GM18507 (cell line): Measurements from ENCODE around the gene CTNNB1.
"Not testable (repeated sequence)": the region's sequence is repeated elsewhere in the genome, so short reads cannot be mapped to it uniquely, and the experiment has no call there.

ENCODE experiments used
- DNase-seq: peaks from one replicate; pipeline ENCODE4 v3.0.0; 2011; ENCODE audit warnings: low read depth; ENCODE audit not compliant: insufficient read length; ENCODE audit errors: extremely low spot score
- FAIRE-seq: peaks from 2 replicates; lab custom pipeline; 2011; peaks lifted over from hg19 to GRCh38; lab: Jason Lieb, UNC

CTNNB1 gene

GRCh38 chr3:41247055-41248004, 48.0 kb downstream of the CTNNB1 start:
- DNase-seq (no peak), FAIRE-seq (no peak)

GRCh38 chr3:41248525-41248924, 49.2 kb downstream of the CTNNB1 start:
- FAIRE-seq (no peak), DNase-seq (no peak)

GRCh38 chr3:41249318-41249717, 50.0 kb downstream of the CTNNB1 start:
- FAIRE-seq (no peak), DNase-seq (no peak)

- DNase-seq (no peak), FAIRE-seq (no peak)
Observed at GRCh38 chr3:41250825-41251224, 51.5 kb downstream of the CTNNB1 start.

- FAIRE-seq (no peak), DNase-seq (no peak)
Observed at GRCh38 chr3:41251593-41251992, 52.3 kb downstream of the CTNNB1 start.

GRCh38 chr3:41258239-41258800, 59.0 kb downstream of the CTNNB1 start:
- no peak for FAIRE-seq

GRCh38 chr3:41259449-41260062, 60.3 kb downstream of the CTNNB1 start:
- DNase-seq (no peak), FAIRE-seq (no peak)

More at GRCh38 chr3:41258239-41258800, 59.0 kb downstream of the CTNNB1 start:
- DNase-seq = no peak

GRCh38 chr3:41260063-41260450, 60.8 kb downstream of the CTNNB1 start:
- FAIRE-seq = no peak
- DNase-seq = no peak

GRCh38 chr3:41265011-41265545, 65.8 kb downstream of the CTNNB1 start:
- DNase-seq (no peak), FAIRE-seq (no peak)

- FAIRE-seq (no peak), DNase-seq (no peak)
Observed at GRCh38 chr3:41265823-41266273, 66.5 kb downstream of the CTNNB1 start.

- no peak for DNase-seq
- no peak for FAIRE-seq
Observed at GRCh38 chr3:41267975-41268640, 68.8 kb downstream of the CTNNB1 start.

GRCh38 chr3:41272667-41273066, 73.4 kb downstream of the CTNNB1 start:
- FAIRE-seq = no peak
- DNase-seq = no peak

- DNase-seq (no peak), FAIRE-seq (no peak)
Observed at GRCh38 chr3:41274944-41275668, 75.8 kb downstream of the CTNNB1 start.

- DNase-seq (no peak), FAIRE-seq (no peak)
Observed at GRCh38 chr3:41276191-41276590, 76.9 kb downstream of the CTNNB1 start.

GRCh38 chr3:41277790-41278465, 78.6 kb downstream of the CTNNB1 start:
- DNase-seq (no peak), FAIRE-seq (no peak)

GRCh38 chr3:41284934-41285333, 85.6 kb downstream of the CTNNB1 start:
- DNase-seq, FAIRE-seq: not testable (repeated sequence)

GRCh38 chr3:41286305-41286704, 87.0 kb downstream of the CTNNB1 start:
- no peak for DNase-seq
- no peak for FAIRE-seq

GRCh38 chr3:41288785-41289184, 89.5 kb downstream of the CTNNB1 start:
- FAIRE-seq (no peak), DNase-seq (no peak)
